Esophagus squamous epithelium (tissue), 5 donors: ENCODE results near the gene DNMT3A. TPM values are rescaled to one million over a fixed set of nuclear protein-coding genes. Genes with fewer than 3 reads are reported as not detected.
A peak's percentile ranks its signal among the peaks of the same experiment; 100 is the strongest.

Source experiments
- DNase-seq: peaks from one replicate; lab custom pipeline; 2025; lab: John Stamatoyannopoulos, UW
- H3K27ac ChIP-seq, 4 donors: fragments of 200-600 bp; sonication (generic); one replicate each; pipeline ENCODE4 v1.5.1; 2016 to 2019; ENCODE audit warnings: mild to moderate bottlenecking in 1 of 4
- H3K27me3 ChIP-seq, 4 donors: fragments of 200-600 bp; sonication (generic); 1 replicate in 3 of 4; 2 replicates in 1 of 4; pipeline versions ENCODE4 v1.5.1 to v1.6.0; 2017 to 2021; ENCODE audit warnings: antibody characterized with exemption in 1 of 4
- H3K36me3 ChIP-seq, 3 donors: fragments of 200-600 bp; sonication (generic); one replicate each; pipeline ENCODE4 v1.5.1; 2016 to 2019
- H3K4me1 ChIP-seq, 3 donors: fragments of 200-600 bp; sonication (generic); one replicate each; pipeline ENCODE4 v1.5.1; 2017 to 2019
- H3K4me3 ChIP-seq, 4 donors: fragments of 200-600 bp; sonication (generic); 1 replicate in 3 of 4; 2 replicates in 1 of 4; pipeline ENCODE4 v1.5.1; 2016 to 2019; ENCODE audit warnings: mild to moderate bottlenecking in 2 of 4, moderate library complexity in 1 of 4
- H3K9me3 ChIP-seq, 3 donors: fragments of 200-600 bp; sonication (generic); one replicate each; pipeline ENCODE4 v1.5.1; 2016 to 2019
- CTCF ChIP-seq, 6 experiments: fragments of 450-650 bp in 4 of 6; fragments of 200-600 bp in 2 of 6; sonication (generic) in 2 of 6; IDR thresholded peaks; one replicate each; pipeline ENCODE4 v1.5.1; 2016 to 2019; ENCODE audit warnings: antibody characterized with exemption in 6 of 6, mild to moderate bottlenecking in 4 of 6, moderate library complexity in 4 of 6
- POLR2A ChIP-seq, 4 donors: fragments of 450-650 bp; IDR thresholded peaks; one replicate each; pipeline ENCODE4 v1.6.1; 2017; ENCODE audit warnings: antibody characterized with exemption in 4 of 4, mild to moderate bottlenecking in 4 of 4, moderate library complexity in 3 of 4
- WGBS, 2 donors: methylation state at CpG; one replicate each; pipeline ENCODE4 v1.1.5; 2018; 5-methylcytosine and 5-hydroxymethylcytosine counted together
- intact Hi-C: fragments of 100-400 bp; cut with DNase I; formaldehyde crosslinking; loops from one replicate; pipeline ENCODE4 v1.15.0; 2022
- total RNA-seq, 4 donors: library from RNA; depleted of rRNA; stranded (reverse); fragments of >200 nt; gene quantifications; one replicate each; pipeline ENCODE4 v1.1.0, GENCODE V29; 2016
- donor health status: DM: yes; HTN: yes; CAD: no.

DNMT3A gene
- total RNA-seq, 4 donors from 2014 or later: 4.1 to 13.6 (median 8.2) TPM

DNA sequence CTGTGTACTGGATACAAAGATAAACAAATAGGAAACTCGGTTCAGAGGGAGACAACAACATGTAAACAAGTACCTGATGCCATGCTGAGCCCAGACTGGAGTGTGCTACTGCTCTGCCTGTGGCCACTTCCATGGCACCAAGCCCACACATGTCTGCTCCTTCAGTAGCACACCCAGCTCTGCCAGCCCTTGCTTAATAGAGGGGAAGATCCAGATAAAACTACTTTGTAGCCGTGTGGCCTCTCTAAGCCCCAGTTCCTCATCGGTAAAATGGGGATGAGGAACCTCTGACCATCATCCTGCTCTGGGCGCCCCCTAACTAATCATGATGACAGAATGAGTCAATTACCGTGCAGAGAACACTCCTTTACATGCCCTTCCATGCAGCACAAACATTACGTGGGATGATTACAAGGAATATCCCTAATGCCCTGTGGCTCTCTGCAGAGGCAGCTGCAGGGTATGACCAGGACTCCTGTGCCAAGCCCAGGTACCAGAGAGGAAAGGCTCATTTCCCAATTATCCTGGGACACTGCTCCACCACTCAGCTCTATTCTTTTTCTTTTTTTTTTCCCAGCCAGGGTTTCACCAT, 34.9 kb downstream of the DNMT3A start:
- TF ChIP-seq CTCF (IDR thresholded peaks at IDR 0.05): no peak
- TF ChIP-seq POLR2A (IDR thresholded peaks at IDR 0.05): no peak
- peaks cover 20 to 100% (median 41%) of the 10 kb centered on the region in 3 donors for H3K4me1 ChIP-seq
- no peaks in the 10 kb centered on the region for H3K9me3 ChIP-seq
- no peak for DNase-seq
- no peak overlapping the region for H3K27ac ChIP-seq
- no peaks in the 10 kb centered on the region for H3K27me3 ChIP-seq
- 20 to 47% methylated on average over 4 to 6 of the region's 6 CpGs for WGBS, 2 donors
- no peak overlapping the region for H3K4me3 ChIP-seq
- peaks cover 0 to 43% (median 0%) of the 10 kb centered on the region in 3 donors for H3K36me3 ChIP-seq
- intact Hi-C loops: no loop called here

DNA sequence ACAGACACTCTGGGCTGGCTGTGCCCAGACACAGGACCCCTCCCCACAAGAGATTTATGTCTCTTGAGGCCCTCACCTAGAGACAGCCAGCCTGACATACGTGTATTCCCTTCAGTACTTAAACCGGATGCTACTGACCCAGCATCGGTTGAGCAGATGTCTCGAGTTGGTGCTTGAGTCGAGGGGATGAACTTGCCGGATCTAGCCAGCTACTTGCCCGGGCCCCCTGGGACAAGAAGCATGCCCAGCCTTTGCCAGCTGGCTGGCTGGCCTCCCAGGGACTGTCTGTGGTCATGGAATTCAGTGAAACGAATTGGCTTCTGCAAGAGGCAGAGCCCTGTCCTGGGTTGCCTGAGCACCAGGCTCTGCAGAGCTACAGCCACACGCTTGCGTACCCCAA, 36.0 kb downstream of the DNMT3A start:
- intact Hi-C loops: no loop called here
- Histone ChIP-seq H3K27ac (peak overlapping the region in 1 of 4 donors; percentile 42), H3K36me3 (peaks cover 0 to 43% (median 0%) of the 10 kb centered on the region in 3 donors), H3K4me3 (no peak overlapping the region), H3K27me3 (no peaks in the 10 kb centered on the region), H3K9me3 (no peaks in the 10 kb centered on the region), H3K4me1 (peaks cover 14 to 100% (median 42%) of the 10 kb centered on the region in 3 donors)
- WGBS, 2 donors: 33% methylated on average over 4 of the region's 10 CpGs; no CpG with 5 or more reads in 1 of the 2 donors
- TF ChIP-seq POLR2A (IDR thresholded peaks at IDR 0.05) (no peak), CTCF (IDR thresholded peaks at IDR 0.05) (no peak)
- DNase-seq: no peak

DNA sequence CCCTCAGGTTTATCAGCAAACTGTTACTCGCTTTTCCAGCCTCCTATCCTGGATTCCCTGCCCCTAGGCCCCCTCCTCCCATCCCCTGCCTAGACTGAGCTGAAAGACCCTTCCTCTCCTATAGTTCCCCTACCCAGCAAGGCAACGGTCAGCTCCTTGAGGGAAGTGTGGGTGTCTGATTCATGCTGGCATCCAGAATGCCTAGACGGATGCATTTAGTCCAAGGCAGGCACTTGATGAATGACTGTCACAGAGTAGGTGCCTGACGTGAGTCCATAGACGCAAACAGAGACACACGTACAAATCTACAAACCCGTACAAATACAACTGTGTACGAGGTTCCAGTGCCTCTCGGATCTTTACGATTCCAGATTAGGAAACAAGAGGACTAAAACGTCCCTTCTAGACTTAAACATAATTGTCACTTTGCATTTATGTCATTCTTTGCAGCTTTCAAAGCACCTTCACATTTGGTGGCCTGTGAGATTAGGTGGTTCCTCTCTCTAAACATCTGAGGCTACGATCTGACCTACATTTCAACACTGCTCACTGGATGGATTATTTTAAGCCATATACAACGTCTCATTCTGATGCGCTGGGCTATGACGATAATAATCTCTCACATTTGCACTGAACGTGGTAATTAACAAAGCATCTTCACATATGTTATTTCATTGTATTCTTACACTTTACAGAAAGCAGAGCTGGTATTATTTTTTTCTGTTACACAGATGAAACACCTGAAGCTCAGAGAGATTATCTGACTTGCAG, 36.7 kb downstream of the DNMT3A start:
- Histone ChIP-seq H3K27ac (peak overlapping the region in 1 of 4 donors; percentile 42), H3K4me3 (no peak overlapping the region), H3K36me3 (peaks cover 0 to 45% (median 0%) of the 10 kb centered on the region in 3 donors), H3K4me1 (peaks cover 8 to 93% (median 37%) of the 10 kb centered on the region in 3 donors), H3K9me3 (no peaks in the 10 kb centered on the region), H3K27me3 (no peaks in the 10 kb centered on the region)
- 81% methylated on average over 13 to 16 of the region's 16 CpGs for WGBS, 2 donors
- intact Hi-C loops: no loop called here
- DNase-seq: no peak
- TF ChIP-seq POLR2A (IDR thresholded peaks at IDR 0.05) (no peak), CTCF (IDR thresholded peaks at IDR 0.05) (no peak)

- 75 to 83% methylated on average over 11 to 15 of the region's 15 CpGs for WGBS, 2 donors
- no peaks in the 10 kb centered on the region for H3K27me3 ChIP-seq
- H3K9me3 ChIP-seq: no peaks in the 10 kb centered on the region
- no peak for DNase-seq
- H3K27ac ChIP-seq: no peak overlapping the region
- no peak overlapping the region for H3K4me3 ChIP-seq
- intact Hi-C loops: no loop called here
- peaks cover 0 to 50% (median 0%) of the 10 kb centered on the region in 3 donors for H3K36me3 ChIP-seq
- TF ChIP-seq CTCF (IDR thresholded peaks at IDR 0.05) (no peak), POLR2A (IDR thresholded peaks at IDR 0.05) (no peak)
- peaks cover 8 to 90% (median 37%) of the 10 kb centered on the region in 3 donors for H3K4me1 ChIP-seq
Observed at GRCh38 chr2:25304321-25304720, 37.4 kb downstream of the DNMT3A start.

DNA sequence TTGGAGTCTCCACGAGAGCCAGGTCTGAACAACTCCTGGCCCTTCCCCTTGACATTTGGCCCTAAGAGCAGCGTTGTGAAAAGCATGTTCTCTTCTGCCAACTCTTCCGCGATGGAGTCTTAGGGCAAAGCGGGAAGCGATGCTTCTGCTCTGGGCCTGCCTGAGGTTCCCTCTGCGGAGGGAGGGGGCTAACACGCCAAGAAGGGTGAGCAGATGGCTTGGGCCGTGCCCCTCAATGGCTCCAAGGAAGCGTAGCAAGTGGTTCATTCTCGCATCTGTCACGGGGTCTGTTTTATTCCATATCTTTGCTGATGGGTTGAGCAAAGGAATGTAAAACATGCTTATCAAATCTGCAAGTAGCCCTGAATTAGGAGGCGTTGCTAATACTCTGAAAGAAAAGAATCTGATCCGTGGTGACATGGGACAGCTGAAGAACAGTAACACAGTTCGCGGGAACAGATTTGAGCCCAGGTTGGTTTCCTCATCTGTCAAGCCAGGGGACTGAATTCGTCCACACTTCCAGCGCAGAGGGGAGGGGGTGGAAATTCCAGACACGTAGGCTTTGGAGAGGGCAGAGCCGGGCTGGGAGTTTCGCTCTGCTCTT, 38.0 kb downstream of the DNMT3A start:
- no peak overlapping the region for H3K4me3 ChIP-seq
- H3K27ac ChIP-seq: no peak overlapping the region
- TF ChIP-seq CTCF (IDR thresholded peaks at IDR 0.05): no peak
- TF ChIP-seq POLR2A (IDR thresholded peaks at IDR 0.05): no peak
- DNase-seq: no peak
- peaks cover 8 to 89% (median 37%) of the 10 kb centered on the region in 3 donors for H3K4me1 ChIP-seq
- no peaks in the 10 kb centered on the region for H3K9me3 ChIP-seq
- no peaks in the 10 kb centered on the region for H3K27me3 ChIP-seq
- intact Hi-C loops: no loop called here
- WGBS, 2 donors: 71 to 88% methylated on average over 15 of the region's 21 CpGs
- peaks cover 0 to 50% (median 0%) of the 10 kb centered on the region in 3 donors for H3K36me3 ChIP-seq
